WTC11 (cell line): ENCODE measurements around the gene KDM1B.

ENCODE experiments used
- ATF2 ChIP-seq: sonication (generic); formaldehyde crosslinking; IDR thresholded peaks from 2 replicates; pipeline ENCODE4 v1.8.1; 2022; ENCODE audit warnings: low read depth, missing genetic modification reagents, borderline replicate concordance
- FOXK1 ChIP-seq: sonication (generic); formaldehyde crosslinking; IDR thresholded peaks from 2 replicates; pipeline ENCODE4 v1.8.0; 2022; ENCODE audit warnings: mild to moderate bottlenecking, moderate library complexity, missing genetic modification reagents
- NFE2L1 ChIP-seq: sonication (generic); formaldehyde crosslinking; IDR thresholded peaks from 2 replicates; pipeline ENCODE4 v1.8.1; 2023; ENCODE audit warnings: missing genetic modification reagents
- USF2 ChIP-seq: sonication (generic); formaldehyde crosslinking; IDR thresholded peaks from 2 replicates; pipeline ENCODE4 v1.8.1; 2023; ENCODE audit warnings: mild to moderate bottlenecking, missing genetic modification reagents, moderate library complexity
- ZBTB21 ChIP-seq: sonication (generic); formaldehyde crosslinking; IDR thresholded peaks from 2 replicates; pipeline ENCODE4 v1.8.1; 2023; ENCODE audit warnings: mild to moderate bottlenecking, missing genetic modification reagents, borderline replicate concordance
- TF ChIP-seq, protein P1 (sequence below): sonication (generic); formaldehyde crosslinking; IDR thresholded peaks from 2 replicates; pipeline ENCODE4 v1.8.1; 2022; ENCODE audit warnings: low read depth, mild to moderate bottlenecking, moderate library complexity, missing genetic modification reagents, borderline replicate concordance

- TF ChIP-seq FOXK1 (no peak), ZBTB21 (CRISPR knock-in tag) (no peak), NFE2L1 (CRISPR knock-in tag) (no peak), USF2 (CRISPR knock-in tag) (no peak), ATF2 (CRISPR knock-in tag) (no peak)
- TF ChIP-seq, protein P1, sequence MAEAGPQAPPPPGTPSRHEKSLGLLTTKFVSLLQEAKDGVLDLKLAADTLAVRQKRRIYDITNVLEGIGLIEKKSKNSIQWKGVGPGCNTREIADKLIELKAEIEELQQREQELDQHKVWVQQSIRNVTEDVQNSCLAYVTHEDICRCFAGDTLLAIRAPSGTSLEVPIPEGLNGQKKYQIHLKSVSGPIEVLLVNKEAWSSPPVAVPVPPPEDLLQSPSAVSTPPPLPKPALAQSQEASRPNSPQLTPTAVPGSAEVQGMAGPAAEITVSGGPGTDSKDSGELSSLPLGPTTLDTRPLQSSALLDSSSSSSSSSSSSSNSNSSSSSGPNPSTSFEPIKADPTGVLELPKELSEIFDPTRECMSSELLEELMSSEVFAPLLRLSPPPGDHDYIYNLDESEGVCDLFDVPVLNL (CRISPR knock-in tag), result no peak
Measured at GRCh38 chr6:18177286-18177965, 22.2 kb downstream of the KDM1B start.
